H1 (cell line): ENCODE data around the gene NUTM2F. TPM values are rescaled to one million over a fixed set of nuclear protein-coding genes. Genes with fewer than 3 reads are reported as not detected.
"Not testable (repeated sequence)": the region's sequence is repeated elsewhere in the genome, so short reads cannot be mapped to it uniquely, and the experiment has no call there.

ENCODE experiments used
- CTCF ChIA-PET: fragments of 300-600 bp; sonication (Branson Sonifier 250); formaldehyde crosslinking; loops from one replicate; lab custom pipeline; 2021; ENCODE audit not compliant: partially characterized antibody; lab: Charles Lee
- POLR2A ChIA-PET: fragments of 300-600 bp; sonication (Branson Sonifier 250); formaldehyde crosslinking; loops from one replicate; lab custom pipeline; 2021; ENCODE audit warnings: inconsistent platforms; ENCODE audit not compliant: partially characterized antibody; lab: Charles Lee
- DNase-seq, 2 experiments: peaks; one replicate each; pipeline versions ENCODE4 v3.0.0 to v3.0.0-alpha.2; 2010 to 2022; ENCODE audit warnings: low spot score in 2 of 2, low read depth in 1 of 2, mixed read lengths in 1 of 2
- FAIRE-seq: peaks from 2 replicates; lab custom pipeline; 2011; peaks lifted over from hg19 to GRCh38; lab: Jason Lieb, UNC
- H2AFZ ChIP-seq: 2 replicates; pipeline ENCODE4 v1.8.1; 2012; ENCODE audit warnings: low read length, inconsistent platforms
- H2AK5ac ChIP-seq: 2 replicates; pipeline ENCODE4 v1.6.1; 2013; ENCODE audit warnings: low read depth, low read length
- H2BK120ac ChIP-seq: replicated peaks from 2 replicates; pipeline ENCODE3; 2013; ENCODE audit warnings: low read depth, low read length, inconsistent platforms
- H2BK12ac ChIP-seq: 2 replicates; pipeline ENCODE4 v1.6.1; 2013; ENCODE audit warnings: low read depth, low read length
- H2BK15ac ChIP-seq: 2 replicates; pipeline ENCODE4 v1.6.1; 2013; ENCODE audit warnings: low read length
- H2BK20ac ChIP-seq: 2 replicates; pipeline ENCODE4 v1.6.1; 2013; ENCODE audit warnings: low read length
- H2BK5ac ChIP-seq: 2 replicates; pipeline ENCODE4 v1.6.1; 2013; ENCODE audit warnings: low read depth, low read length
- H3K14ac ChIP-seq: 2 replicates; pipeline ENCODE4 v1.6.1; 2013; ENCODE audit warnings: inconsistent platforms; ENCODE audit not compliant: insufficient read length
- H3K18ac ChIP-seq: 2 replicates; pipeline ENCODE4 v1.6.1; 2013; ENCODE audit warnings: low read length; ENCODE audit errors: extremely low read depth
- H3K23ac ChIP-seq: 2 replicates; pipeline ENCODE4 v1.6.1; 2013; ENCODE audit warnings: inconsistent platforms; ENCODE audit not compliant: insufficient read length
- H3K23me2 ChIP-seq: 2 replicates; pipeline ENCODE4 v1.6.1; 2013; ENCODE audit warnings: low read depth, low read length
- H3K27ac ChIP-seq: 2 replicates; pipeline ENCODE4 v1.6.1; 2011; ENCODE audit warnings: low read depth, low read length, inconsistent platforms
- H3K27me3 ChIP-seq, 4 experiments: replicated peaks in 1 of 4; 1 replicate in 1 of 4; 2 replicates in 3 of 4; pipeline versions ENCODE4 v1.6.1 to v1.8.1; 2011 to 2013; ENCODE audit warnings: low read length in 3 of 4, mild to moderate bottlenecking in 3 of 4, inconsistent platforms in 2 of 4, mixed read lengths in 2 of 4, moderate library complexity in 1 of 4; ENCODE audit not compliant: control insufficient read depth in 3 of 4, insufficient read depth in 3 of 4; ENCODE audit errors: extremely low read depth in 1 of 4
- H3K36me3 ChIP-seq, 4 experiments: 2 replicates each; pipeline versions ENCODE4 v1.6.1 to v1.8.1; 2011 to 2013; ENCODE audit warnings: mild to moderate bottlenecking in 4 of 4, low read length in 3 of 4, moderate library complexity in 2 of 4, control low read depth in 1 of 4, inconsistent platforms in 1 of 4; ENCODE audit not compliant: insufficient read depth in 4 of 4, control insufficient read depth in 2 of 4
- H3K4ac ChIP-seq: replicated peaks from 2 replicates; pipeline ENCODE3; 2013; ENCODE audit warnings: low read length, low read depth, mixed read lengths, inconsistent platforms; ENCODE audit not compliant: insufficient read length
- H3K4me1 ChIP-seq, 4 experiments: replicated peaks in 1 of 4; 1 replicate in 1 of 4; 2 replicates in 3 of 4; pipeline versions ENCODE4 v1.6.1 to v1.8.1; 2011 to 2013; ENCODE audit warnings: low read length in 3 of 4, inconsistent platforms in 2 of 4, mixed read lengths in 1 of 4; ENCODE audit not compliant: insufficient read depth in 4 of 4, control insufficient read depth in 3 of 4
- H3K4me2 ChIP-seq, 2 experiments: 2 replicates each; pipeline versions ENCODE4 v1.6.1 to v1.8.1; 2011 to 2013; ENCODE audit warnings: low read depth in 2 of 2, low read length in 2 of 2, control low read depth in 1 of 2, inconsistent platforms in 1 of 2, mild to moderate bottlenecking in 1 of 2; ENCODE audit not compliant: insufficient read depth in 1 of 2
- H3K4me3 ChIP-seq, 4 experiments: fragments of 200-600, 300-600 bp in 1 of 4; sonication (generic), shearing (Covaris generic), sonication (Bioruptor Twin) in 1 of 4; 2 replicates each; pipeline versions ENCODE4 v1.5.1 to v1.8.1; 2011 to 2016; ENCODE audit warnings: low read length in 4 of 4, low read depth in 3 of 4, control low read depth in 2 of 4, inconsistent platforms in 2 of 4, mild to moderate bottlenecking in 2 of 4, mixed read lengths in 1 of 4, moderate library complexity in 1 of 4; ENCODE audit not compliant: insufficient read depth in 2 of 4; ENCODE audit errors: extremely low read depth in 1 of 4
- H3K56ac ChIP-seq: replicated peaks from 2 replicates; pipeline ENCODE3; 2013; ENCODE audit warnings: low read depth, mild to moderate bottlenecking, mixed read lengths, low read length, inconsistent platforms; ENCODE audit not compliant: insufficient read length
- H3K79me1 ChIP-seq: 2 replicates; pipeline ENCODE4 v1.6.1; 2013; ENCODE audit warnings: low read depth, low read length, control low read depth
- H3K79me2 ChIP-seq, 2 experiments: 2 replicates each; pipeline versions ENCODE4 v1.6.1 to v1.8.1; 2012 to 2013; ENCODE audit warnings: low read length in 2 of 2, mild to moderate bottlenecking in 2 of 2, inconsistent platforms in 1 of 2; ENCODE audit not compliant: insufficient read depth in 2 of 2, control insufficient read depth in 1 of 2
- H3K9ac ChIP-seq, 4 experiments: replicated peaks in 1 of 4; 1 replicate in 1 of 4; 2 replicates in 3 of 4; pipeline versions ENCODE4 v1.6.1 to v1.8.1; 2011 to 2013; ENCODE audit warnings: low read depth in 3 of 4, low read length in 3 of 4, control low read depth in 2 of 4, mild to moderate bottlenecking in 2 of 4, moderate library complexity in 2 of 4, inconsistent platforms in 1 of 4; ENCODE audit errors: extremely low read depth in 1 of 4
- H3K9me3 ChIP-seq, 2 experiments: 2 replicates each; pipeline versions ENCODE4 v1.6.1 to v1.8.1; 2012 to 2013; ENCODE audit warnings: mild to moderate bottlenecking in 2 of 2, moderate library complexity in 2 of 2, control low read depth in 1 of 2, inconsistent platforms in 1 of 2, low read depth in 1 of 2, low read length in 1 of 2, mixed read lengths in 1 of 2; ENCODE audit not compliant: insufficient read depth in 2 of 2
- H4K20me1 ChIP-seq, 2 experiments: replicated peaks in 1 of 2; 2 replicates each; pipeline versions ENCODE3 to v1.8.1; 2011 to 2013; ENCODE audit warnings: inconsistent platforms in 2 of 2, low read length in 2 of 2, mild to moderate bottlenecking in 1 of 2; ENCODE audit not compliant: insufficient read depth in 2 of 2, control insufficient read depth in 1 of 2
- H4K5ac ChIP-seq: 2 replicates; pipeline ENCODE4 v1.6.1; 2013; ENCODE audit warnings: low read length, low read depth, mixed read lengths, inconsistent platforms; ENCODE audit not compliant: insufficient read length
- H4K8ac ChIP-seq: 2 replicates; pipeline ENCODE4 v1.8.0; 2013; ENCODE audit warnings: mild to moderate bottlenecking, moderate library complexity, low read length, inconsistent platforms; ENCODE audit not compliant: insufficient read depth; ENCODE audit errors: extremely low read depth
- H4K91ac ChIP-seq: replicated peaks from 2 replicates; pipeline ENCODE3; 2013; ENCODE audit warnings: low read length, mixed read lengths, inconsistent platforms; ENCODE audit not compliant: insufficient read length
- WGBS, 2 experiments: shearing (Covaris generic) in 1 of 2; methylation state at CpG; one replicate each; pipeline versions ENCODE4 v1.1.6 to v1.1.7; 2013 to 2015; ENCODE audit warnings: low lambda C conversion rate in 2 of 2, mixed read lengths in 2 of 2, inconsistent platforms in 1 of 2, low coverage in 1 of 2, missing lambda C conversion rate in 1 of 2; ENCODE audit not compliant: insufficient replicate concordance in 2 of 2, insufficient coverage in 1 of 2, insufficient read length in 1 of 2; ENCODE audit errors: extremely low coverage in 1 of 2, missing lambda C conversion rate in 1 of 2; 5-methylcytosine and 5-hydroxymethylcytosine counted together
- long read RNA-seq, 2 experiments: library from RNA in 1 of 2; library from capped mRNA in 1 of 2; stranded (forward); transcript quantifications; one replicate each; pipeline ENCODE4 v2.0.0, GENCODE V29; 2021; ENCODE audit warnings: inconsistent platforms in 1 of 2
- polyA minus RNA-seq, 3 experiments: library from RNA; depleted of rRNA, polyadenylated mRNA; stranded (reverse); fragments of >200 nt; gene quantifications; 1 replicate in 2 of 3; 2 replicates in 1 of 3; pipeline ENCODE4 v1.2.3, GENCODE V29; 2011
- polyA plus RNA-seq, 7 experiments: library from polyadenylated mRNA; depleted of rRNA in 3 of 7; stranded (reverse) in 5 of 7; unstranded in 2 of 7; fragments of >200 nt in 5 of 7; fragments of 200-250 nt in 2 of 7; gene quantifications; 1 replicate in 5 of 7; 2 replicates in 1 of 7; 4 replicates in 1 of 7; pipeline versions ENCODE4 v1.2.1 to v1.2.3, GENCODE V29; 2011 to 2013; ENCODE audit warnings: missing spikeins in 2 of 7, mixed read lengths in 2 of 7
- total RNA-seq: library from RNA; stranded (reverse); fragmentation: NEBNext Ultra II Directional; extraction: Animal tissue kit (Norgen Biotek cat#: 25700); gene quantifications from 2 replicates; pipeline ENCODE4 v1.2.1, GENCODE V29; 2021

NUTM2F gene, protein sequence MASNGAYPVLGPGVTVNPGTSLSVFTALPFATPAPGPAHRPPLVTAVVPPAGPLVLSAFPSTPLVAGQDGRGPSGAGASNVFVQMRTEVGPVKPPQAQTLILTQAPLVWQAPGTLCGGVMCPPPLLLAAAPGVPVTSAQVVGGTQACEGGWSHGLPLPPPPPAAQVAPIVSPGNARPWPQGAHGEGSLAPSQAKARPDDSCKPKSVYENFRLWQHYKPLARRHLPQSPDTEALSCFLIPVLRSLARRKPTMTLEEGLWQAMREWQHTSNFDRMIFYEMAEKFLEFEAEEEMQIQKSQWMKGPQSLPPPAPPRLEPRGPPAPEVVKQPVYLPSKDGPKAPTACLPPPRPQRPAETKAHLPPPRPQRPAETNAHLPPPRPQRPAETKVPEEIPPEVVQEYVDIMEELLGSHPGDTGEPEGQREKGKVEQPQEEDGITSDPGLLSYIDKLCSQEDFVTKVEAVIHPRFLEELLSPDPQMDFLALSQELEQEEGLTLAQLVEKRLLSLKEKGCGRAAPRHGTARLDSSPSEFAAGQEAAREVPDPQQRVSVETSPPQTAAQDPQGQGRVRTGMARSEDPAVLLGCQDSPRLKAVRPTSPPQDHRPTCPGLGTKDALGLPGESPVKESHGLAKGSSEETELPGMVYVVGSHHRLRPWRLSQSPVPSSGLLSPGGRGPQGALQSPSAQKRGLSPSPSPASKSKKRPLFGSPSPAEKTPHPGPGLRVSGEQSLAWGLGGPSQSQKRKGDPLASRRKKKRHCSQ
- total RNA-seq (0.19 TPM in 1 of 2 replicates, not detected in the other), polyA plus RNA-seq (2011; rRNA removed) (0.06 and 0.28 TPM in 2 replicates), polyA minus RNA-seq (2011; rRNA and poly(A)+ RNA removed) (0.09 TPM in 1 of 2 replicates, not detected in the other)
- polyA plus RNA-seq (2011; cell fraction: cytosol; rRNA removed), result 0.14 TPM
- polyA plus RNA-seq (2011; cell fraction: nucleus; rRNA removed), result 0.24 TPM
- 0.12 to 0.20 TPM (median 0.15 TPM) in 3 of 4 replicates, not detected in the other for polyA plus RNA-seq (2012, experiment 1 of 2)
- not detected for polyA plus RNA-seq (2012, experiment 2 of 2)
- polyA plus RNA-seq (2013, experiment 1 of 2), result 0.04 TPM
- not detected for polyA plus RNA-seq (2013, experiment 2 of 2)
- not detected for polyA minus RNA-seq (2011; cell fraction: cytosol; rRNA and poly(A)+ RNA removed)
- polyA minus RNA-seq (2011; cell fraction: nucleus; rRNA and poly(A)+ RNA removed), result not detected
- long read RNA-seq, experiment 1, result 0 reads
- long read RNA-seq, experiment 2, result 0 reads

DNA sequence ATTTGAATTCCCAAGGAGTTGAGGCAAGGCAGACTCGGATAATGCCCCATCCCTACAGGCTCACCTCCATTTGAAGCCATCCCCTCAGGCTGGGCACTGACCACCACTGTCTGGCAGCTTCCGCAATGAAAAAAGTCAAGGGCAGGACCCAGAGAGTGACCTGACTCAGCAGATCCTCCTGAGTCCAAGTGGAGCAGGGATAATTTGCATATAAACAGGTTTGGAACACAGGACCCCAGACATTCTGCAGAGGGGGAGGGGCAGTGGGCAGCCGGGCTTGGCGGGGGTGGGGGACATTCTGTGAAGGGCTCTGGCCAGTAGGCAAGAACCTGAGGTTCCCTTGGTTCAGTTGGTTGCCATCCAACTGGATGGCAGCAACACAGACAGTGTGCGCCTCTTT, at the start of gene NUTM2F:
Gene NUTM2F, minus strand, starts transcription at position 101 of the 400 bp plus-strand sequence. Its CDS starts 21 bp downstream, at position 80.
- H4K91ac ChIP-seq, H3K79me2 ChIP-seq, H4K20me1 ChIP-seq, H2AFZ ChIP-seq, H2BK15ac ChIP-seq, H3K4ac ChIP-seq, H3K4me2 ChIP-seq, H2BK12ac ChIP-seq, H3K56ac ChIP-seq, H3K9ac ChIP-seq, H3K23ac ChIP-seq, H3K14ac ChIP-seq, H3K4me1 ChIP-seq, DNase-seq, H3K18ac ChIP-seq, H3K79me1 ChIP-seq, CTCF ChIA-PET, POLR2A ChIA-PET, H3K9me3 ChIP-seq, H2BK5ac ChIP-seq, FAIRE-seq, H2AK5ac ChIP-seq, H4K8ac ChIP-seq, H3K27me3 ChIP-seq, H3K4me3 ChIP-seq, H4K5ac ChIP-seq, H2BK20ac ChIP-seq, H2BK120ac ChIP-seq, H3K23me2 ChIP-seq, H3K36me3 ChIP-seq, H3K27ac ChIP-seq: not testable (repeated sequence)
- 89% methylated on average over 2 of the region's 5 CpGs; no CpG with 5 or more reads in 1 of the 2 experiments for WGBS, 2 experiments
